GM18867 (cell line): Measurements from ENCODE around the gene MYO1G.
"Not testable (repeated sequence)": the region's sequence is repeated elsewhere in the genome, so short reads cannot be mapped to it uniquely, and the experiment has no call there.

ENCODE experiments used
- ATAC-seq: cut with Tn5 transposase; IDR thresholded peaks from one replicate; pipeline ENCODE4 v1.9.1; 2021; ENCODE audit warnings: mild to moderate bottlenecking, moderate library complexity; ENCODE audit not compliant: unreplicated experiment

The MYO1G gene

DNA sequence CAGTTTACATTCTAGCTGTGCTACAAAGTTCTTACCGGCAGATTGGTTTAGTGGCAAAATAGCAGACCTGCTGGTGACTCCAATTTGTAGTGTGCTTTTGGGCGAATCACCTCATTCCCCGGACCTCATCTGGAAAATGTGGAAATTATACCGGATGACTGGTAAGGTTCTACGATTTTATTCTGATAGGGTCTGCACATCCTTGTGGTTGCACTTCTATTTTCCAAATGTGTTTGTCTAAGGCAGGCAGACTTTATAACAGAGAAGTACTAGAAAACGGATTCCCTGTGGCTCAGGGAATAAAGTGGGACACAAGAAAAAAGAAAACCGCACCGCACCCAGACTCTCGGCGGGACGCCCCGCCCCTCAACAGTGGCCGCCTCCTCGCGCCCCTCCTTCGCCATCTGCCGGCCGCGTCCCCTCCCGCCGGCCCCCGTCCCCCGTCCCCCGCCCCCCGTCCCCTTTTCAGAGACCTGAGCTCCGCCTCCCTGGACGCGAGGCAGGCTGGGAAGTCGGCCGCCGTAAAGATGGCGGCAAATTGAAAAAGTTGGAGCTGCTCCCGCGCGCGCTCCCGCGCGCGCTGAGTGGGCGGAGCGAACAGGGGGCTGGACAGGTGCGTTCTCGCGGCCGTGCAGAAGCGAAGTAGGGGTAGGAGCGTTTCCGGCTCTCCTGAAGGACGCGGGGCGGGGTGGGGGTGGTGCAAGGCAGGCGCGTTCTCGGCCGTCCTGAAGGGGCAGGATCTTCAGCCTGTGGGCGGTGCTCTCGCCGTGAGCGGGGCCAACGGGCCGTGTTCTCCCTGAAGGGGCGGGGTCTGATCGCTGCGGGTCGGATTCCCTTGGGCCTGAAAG, 20.7 kb upstream of the MYO1G start:
- peak; percentile 73 for ATAC-seq

DNA sequence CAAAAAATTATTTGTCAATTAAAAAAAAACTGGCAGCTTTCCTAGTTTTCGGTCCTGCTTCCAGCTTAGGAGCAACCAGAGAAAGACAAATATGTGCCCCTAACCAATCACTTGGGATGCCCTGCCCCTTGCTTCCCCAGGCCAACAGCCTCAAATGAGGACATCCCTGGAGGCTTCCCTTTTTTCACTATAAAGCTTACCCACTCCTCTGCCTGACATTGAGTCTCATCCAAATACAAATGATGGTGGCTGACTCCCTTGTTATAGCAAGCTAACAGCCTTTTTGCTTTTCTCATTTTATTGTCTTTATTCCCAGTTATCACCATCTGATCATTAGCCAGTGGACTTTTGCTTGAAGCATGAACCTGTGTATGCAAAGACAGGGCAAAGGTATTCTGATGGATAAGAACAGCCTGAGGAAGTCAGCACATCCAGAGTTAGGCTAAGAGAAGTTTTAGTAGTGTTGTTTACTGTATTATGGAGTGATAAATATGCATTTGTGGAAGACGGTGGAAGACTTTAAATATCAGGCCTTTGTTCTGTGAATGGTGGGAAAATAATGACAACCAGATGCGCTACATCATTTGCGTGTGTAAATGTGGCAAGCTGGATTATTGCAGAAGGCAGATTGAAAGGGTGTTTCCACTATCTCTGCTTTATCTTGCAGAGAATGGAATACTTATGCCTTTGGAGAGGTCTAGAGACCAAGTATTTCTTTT, 19.5 kb upstream of the MYO1G start:
- no peak for ATAC-seq

DNA sequence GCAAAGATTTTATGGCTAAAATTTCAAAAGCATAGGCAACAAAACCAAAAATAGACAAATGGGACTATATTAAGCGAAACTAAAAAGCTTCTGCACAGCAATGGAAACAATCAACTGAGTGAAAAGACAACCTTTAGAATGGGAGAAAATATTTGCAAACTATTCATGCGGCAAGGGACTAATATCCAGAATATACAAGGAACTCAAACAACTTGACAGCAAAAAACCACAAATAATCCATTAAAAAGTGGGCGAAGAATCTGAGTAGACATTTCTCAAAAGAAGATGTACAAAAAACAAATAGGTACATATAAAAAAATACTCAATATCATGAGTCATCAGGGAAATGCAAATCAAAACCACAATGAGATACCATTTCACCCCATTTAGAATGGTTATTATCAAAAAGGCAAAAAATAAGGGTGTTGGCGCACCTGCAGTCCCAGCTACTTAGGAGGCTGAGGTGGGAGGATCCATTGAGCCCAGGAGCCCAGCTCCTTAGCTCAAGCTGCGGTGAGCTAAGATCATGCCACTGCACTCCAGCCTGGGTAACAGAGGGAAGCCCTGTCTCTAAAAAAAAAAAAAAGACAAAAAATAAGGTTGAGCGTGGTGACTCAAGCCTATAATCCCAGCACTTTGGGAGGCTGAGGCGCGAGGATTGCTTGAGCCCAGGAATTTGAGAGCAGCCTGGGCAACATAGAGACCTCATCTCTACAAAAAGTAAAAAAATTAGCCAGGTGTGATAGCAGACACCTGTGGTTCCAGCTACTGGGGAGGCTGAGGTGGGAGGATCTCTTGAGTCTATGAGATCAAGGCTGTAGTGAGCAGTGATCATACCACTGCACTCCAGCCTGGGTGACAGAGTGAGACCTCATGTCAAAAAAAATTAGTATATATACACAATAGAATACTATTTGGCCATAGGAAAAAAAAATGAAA, 17.0 kb upstream of the MYO1G start:
- no peak for ATAC-seq

DNA sequence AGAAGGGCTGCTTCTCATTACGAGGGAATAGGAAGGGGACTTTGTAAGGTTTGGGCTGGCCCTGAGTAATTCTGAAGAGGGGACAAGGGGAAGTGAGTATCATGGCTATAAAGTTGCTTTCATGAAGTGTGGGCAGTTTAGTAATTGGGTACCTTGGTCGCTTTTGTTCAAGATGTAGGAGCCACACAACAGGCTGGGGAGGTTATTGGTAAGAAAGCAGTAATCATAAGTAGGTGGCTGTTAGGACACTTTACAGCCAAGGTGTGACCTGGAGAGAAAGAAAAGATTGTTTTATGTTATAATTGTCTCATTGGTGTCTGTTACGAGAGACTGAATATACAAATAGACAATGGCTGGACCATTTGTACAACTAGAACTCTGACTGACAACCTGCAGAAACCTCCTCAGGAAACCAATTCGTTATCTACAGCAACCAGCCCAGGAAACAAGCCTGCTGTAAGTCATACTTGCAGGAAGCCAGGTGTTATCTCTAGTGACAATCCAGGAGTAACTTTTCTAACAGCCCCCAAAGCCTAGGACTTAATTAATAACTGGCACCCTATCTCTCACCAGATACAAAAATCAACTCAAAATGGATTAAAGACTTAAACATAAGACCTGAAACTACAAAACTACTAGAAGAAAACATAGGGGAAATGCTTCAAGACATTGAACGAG, 16.2 kb upstream of the MYO1G start:
- no peak for ATAC-seq

DNA sequence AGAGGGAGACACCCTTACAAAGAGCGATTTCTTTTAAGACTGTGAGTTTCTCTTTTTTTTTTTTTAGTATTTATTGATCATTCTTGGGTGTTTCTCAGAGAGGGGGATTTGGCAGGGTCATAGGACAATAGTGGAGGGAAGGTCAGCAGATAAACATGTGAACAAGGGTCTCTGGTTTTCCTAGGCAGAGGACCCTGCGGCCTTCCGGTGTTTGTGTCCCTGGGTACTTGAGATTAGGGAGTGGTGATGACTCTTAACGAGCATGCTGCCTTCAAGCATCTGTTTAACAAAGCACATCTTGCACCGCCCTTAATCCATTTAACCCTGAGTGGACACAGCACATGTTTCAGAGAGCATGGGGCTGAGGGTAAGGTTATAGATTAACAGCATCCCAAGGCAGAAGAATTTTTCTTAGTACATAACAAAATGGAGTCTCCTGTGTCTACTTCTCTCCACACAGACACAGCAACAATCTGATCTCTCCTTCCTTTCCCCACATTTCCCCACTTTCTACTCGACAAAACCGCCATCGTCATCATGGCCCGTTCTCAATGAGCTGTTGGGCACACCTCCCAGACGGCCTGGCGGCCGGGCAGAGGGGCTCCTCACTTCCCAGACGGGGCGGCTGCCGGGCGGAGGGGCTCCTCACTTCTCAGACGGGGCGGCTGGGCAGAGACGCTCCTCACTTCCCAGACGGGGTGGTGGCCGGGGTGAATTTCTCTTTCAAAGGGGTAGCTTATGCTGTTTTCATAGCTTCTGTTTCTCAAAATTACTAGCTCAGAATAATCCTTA, 13.4 kb upstream of the MYO1G start:
- not testable (repeated sequence) for ATAC-seq

DNA sequence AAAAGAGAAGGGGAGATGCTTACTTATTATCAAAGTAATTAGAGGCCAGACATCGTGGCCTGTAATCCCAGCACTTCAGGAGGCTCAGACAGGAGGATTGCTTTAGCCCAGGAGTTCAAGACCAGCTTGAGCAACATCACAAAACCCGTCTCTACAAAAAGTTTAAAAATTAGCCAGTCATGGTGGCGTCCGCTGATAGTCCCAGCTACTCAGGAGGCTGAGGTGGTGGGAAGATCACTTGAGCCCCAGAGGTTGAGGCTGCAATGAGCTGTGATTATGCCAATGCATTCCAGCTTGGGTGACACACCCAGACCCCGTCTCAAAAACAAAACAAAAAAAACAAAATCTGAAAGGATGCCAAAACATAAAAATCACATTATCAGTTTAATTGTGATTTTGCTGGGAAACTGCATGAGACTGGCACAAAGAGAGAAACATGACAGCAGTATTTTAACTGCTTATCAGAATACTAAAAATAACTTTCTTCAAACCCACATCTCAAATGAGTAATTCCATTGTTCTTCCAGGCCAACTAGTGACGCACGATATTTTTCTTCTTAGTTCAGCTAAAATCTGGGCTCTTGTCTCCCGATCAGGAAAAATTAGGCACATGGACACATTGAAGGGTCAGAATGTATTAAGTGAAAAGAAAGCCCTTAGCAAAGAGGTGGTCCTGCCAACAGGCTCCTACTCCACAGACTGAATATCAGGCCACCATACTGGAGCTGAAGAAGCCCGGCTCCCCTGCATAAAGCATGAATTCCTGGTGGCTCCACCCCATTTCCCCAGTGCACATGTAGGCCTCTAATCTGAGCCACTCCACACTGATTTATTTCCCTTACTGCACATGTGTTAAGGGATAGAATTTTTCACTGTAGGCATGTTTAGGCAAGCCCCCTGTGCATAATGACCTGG, 11.6 kb upstream of the MYO1G start:
- ATAC-seq, result no peak

DNA sequence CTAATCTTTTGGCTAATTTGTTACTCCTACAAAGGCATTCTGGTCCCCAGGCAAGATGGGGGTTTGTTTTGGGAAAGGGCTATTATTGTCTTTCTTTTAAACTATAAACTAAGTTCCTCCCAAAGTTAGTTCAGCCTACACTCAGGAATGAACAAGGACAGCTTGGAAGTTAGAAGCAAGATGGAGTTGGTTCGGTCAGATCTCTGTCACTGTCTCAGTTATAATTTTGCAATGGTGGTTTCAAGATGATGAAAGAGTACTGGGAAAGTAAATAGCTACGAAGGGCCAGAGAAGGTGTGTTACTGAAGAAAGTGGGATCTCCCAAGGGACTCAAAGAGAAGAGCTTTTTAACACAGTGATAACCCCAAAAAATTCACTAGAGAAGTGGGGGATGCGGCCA, 10.3 kb upstream of the MYO1G start:
- no peak for ATAC-seq

DNA sequence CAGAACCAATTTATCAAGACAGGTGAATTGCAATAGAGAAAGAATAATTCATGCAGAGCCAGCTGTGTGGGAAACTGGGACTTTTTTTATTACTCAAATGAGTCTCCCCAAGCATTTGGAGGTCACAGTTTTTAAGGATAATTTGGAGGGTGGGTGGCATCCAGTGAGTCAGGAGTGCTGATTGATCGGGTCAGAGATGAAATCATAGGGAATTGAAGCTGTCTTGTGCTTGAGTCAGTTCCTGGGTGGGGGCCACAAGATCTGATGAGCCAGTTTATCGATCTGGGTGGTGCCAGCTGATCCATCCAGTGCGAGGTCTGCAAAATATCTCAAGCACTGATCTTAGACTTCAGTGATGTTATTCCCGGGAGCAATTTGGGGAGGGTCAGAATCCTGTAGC, 9.9 kb upstream of the MYO1G start:
- no peak for ATAC-seq

DNA sequence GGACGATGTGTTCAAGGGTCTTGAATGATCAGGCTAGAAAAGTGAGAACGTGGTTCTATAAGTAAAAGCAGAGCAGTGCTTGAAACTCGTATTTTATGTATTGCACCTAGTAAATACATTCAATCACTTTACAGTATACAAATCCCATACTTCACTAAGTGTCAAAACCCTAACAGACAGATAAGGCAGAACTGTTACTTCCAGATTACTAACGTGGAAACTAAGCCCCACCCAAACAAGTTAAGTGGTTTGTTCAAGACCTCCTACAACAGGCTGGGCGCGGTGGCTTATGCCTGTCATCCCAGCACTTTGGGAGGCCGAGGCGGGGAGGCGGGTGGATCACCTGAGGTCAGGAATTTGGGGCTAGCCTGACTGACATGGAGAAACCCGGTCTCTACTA, 9.2 kb upstream of the MYO1G start:
- no peak for ATAC-seq

DNA sequence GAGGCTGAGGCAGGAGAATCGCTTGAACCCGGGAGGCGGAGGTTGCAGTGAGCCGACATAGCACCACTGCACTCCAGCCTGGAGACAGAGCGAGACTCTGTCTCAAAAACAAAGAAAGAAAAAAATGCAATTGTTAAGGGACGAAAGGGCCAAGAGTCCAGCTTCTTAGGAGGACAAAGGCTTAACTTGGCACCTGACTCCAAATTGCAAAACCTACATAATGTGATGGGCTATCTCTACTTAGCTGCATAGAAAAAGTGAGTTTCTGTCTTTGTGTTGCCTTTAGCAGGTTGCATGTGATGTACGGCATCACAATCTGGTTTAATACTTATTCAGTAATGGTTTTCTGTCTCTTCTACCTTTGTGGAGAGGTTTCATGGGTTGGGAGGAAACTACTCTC, 8.6 kb upstream of the MYO1G start:
- ATAC-seq, result no peak

DNA sequence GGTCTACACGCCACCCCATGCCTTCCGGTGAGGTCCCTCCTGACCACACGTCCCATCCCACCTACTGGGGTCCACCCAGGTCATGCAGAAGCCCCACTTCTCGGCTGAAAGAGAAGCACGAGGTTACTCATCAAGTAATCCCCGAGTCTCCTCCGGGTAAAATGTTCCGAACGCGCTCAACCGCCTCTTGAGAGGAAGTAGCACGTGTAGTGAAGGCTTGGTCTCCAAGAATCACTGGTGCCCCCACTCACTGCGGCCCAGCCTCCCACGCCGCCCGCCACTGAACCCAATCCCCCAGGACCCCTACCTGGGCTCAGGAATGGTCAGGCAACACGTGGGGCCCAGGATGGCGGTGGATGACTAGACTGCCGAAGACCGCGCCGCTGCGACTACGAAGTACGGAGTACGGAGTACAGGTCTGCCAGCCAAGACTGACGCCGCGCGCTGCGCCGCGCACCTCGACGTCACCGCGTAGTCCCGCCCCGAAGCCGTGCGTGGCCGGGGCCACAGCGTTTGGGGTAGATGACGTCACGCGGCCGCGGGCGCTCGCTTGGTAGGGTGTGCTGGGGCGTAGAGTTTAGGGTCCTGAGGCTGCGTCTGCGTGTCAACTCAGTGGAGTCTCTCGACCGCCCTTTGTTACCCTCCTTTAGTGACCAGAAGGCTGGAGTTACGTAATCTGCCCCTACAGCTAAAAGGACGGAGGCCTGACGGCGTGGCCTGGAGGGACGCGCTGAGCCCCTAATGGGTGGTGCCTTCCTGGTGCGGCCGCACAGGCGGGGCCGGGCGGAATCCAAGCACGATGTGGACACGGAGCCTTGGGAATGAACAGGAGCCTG, 7.6 kb upstream of the MYO1G start:
- ATAC-seq, result peak; percentile 93

DNA sequence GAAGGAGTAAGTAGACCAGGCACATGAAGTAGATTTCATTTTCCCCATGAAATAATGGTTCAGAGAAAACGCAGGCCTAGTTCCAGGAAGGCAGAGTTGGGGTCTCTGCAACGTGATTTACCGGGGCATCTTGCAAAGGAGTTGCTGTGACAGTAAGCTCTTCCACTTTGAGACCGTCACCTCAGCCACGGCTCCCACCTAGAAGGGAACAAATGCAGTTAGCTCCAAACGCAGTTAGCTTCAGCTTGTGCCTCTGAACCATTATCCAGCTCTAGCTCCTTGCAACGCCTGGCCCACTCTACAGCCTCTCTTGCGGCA, 7.0 kb upstream of the MYO1G start:
- ATAC-seq, result no peak

DNA sequence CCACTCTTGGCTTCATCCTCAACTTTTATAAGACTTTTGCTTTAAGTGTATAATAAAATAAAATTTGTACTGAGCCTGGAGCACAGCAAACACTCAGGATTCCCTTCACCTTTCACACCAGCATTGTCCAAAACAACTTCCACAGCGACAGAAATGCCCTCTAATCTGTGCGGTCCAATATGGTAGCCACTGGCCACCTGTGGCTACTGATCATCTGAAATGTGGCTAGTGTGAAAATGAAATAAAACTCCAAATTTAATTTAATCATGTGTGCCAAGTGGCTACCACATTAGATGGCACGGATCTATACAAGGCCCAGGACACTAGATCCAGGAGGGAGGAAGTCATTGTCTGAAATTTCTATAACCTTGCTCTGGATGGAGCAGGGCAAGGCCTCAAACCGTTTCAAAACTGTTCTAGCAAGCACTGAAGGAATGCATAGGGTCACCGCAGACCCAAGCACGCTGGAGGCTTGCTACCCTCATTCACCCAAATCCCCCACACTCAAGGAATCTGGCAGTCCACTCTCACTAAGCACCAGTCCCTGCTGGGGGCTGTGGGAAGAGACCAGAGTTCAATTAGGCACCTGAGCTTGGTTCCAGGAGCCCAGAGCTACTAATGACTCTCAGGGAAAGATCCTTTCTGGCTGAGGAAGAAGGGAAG, 6.3 kb upstream of the MYO1G start:
- no peak for ATAC-seq

DNA sequence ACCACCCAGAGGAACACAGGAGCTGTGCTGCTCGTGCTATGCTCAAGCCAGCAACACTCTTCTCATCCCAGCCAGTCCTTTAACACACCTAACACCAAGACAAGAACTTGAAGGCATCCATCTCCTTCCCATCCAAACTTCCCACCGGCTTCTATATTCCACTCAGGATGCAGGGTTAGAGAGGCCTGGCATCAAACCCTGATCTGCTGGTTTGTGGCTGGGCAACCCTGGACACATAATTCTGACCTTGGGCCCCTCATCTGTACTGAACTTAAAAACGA, 5.6 kb upstream of the MYO1G start:
- no peak for ATAC-seq

DNA sequence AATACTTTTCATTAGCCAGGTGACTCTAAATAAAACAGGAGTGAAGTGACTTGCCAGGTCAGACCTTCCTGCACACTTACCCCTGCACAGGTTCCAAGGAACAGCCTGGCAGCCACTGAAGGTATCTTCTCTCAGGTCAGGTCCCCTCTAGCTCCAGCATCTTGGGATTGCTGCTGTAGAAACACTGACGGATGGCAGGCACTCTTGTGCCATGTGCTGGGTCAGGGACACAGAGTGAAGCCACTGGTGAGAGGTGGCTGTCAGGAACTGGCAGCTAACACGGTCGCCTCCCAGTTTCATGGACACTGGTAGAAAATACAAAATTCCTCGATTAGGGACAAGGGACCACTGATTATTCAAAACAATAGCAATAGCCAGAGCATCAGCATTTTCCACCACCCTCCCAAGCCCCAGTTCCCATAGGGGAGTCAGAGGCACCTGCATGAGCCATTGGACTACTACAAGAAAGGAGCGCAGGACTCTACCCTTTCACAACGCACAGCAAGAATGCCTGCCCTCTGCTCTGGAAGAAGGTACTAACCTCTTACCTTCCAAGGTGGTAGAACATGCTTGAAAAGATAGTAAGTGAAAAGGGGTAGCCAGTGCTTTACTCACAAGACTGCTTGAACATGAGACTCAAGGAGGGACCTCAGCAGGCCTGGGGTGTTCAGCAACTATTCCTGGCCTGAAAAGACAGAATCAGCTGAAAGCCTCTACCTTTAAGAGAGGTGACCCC, 5.1 kb upstream of the MYO1G start:
- ATAC-seq, result no peak

DNA sequence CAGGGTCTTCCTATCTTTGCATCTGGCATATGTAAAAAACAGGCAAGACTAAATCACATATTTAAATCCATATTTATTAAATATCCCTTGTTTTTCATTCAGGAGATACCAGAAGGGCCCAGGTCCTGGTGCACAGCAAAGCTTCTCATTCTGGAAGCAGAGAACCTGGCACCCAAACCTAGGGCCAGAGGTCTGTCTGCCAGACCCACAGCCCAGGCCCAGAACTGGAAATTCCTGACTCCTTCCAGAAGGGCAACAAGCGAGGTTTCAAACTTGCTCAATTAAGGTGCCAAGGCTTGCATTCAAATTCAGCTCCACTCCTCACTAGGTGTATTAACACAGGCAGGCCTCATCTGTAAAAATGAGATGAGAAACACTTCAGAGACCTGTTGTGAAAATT, 4.2 kb upstream of the MYO1G start:
- no peak for ATAC-seq

DNA sequence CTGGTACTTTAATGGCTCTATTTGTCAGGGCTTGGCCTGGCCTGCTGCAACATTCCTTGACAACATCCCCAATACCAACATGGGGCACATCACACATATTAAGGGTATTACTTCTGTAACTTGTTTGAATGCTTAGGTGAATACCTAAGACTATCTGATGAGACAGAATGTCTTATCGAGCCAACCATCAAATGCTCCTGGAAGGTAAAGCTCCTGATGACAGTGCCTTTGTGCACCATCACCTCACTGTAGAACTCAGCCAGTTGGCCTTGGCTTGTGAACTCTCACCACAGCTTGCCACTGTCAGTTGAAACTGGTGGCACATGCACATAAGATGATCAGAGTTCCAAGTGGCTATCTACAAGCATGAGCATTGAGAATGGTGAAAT, 3.7 kb upstream of the MYO1G start:
- ATAC-seq, result no peak
